DOHH2 (cell line): Measurements from ENCODE around the gene BUD23.

Experiments
- CTCF ChIP-seq: fragments of 200-600 bp; sonication (generic); IDR thresholded peaks from one replicate; pipeline ENCODE4 v1.5.1; 2014; ENCODE audit warnings: antibody characterized with exemption, mild to moderate bottlenecking, low read depth, low read length; ENCODE audit not compliant: poor library complexity, severe bottlenecking
- EZH2phosphoT487 ChIP-seq: fragments of 200-600 bp; sonication (generic); IDR thresholded peaks from 2 replicates; pipeline ENCODE4 v1.6.1; 2017; ENCODE audit warnings: borderline replicate concordance, mild to moderate bottlenecking, antibody characterized with exemption, low read length, moderate library complexity, mixed read lengths

GRCh38 chr7:73719806-73720169, 36.4 kb downstream of the BUD23 start:
- TF ChIP-seq CTCF, result no peak
- no peak for TF ChIP-seq EZH2phosphoT487
